Measurements from ENCODE around the gene KLF13. TPM values are rescaled to one million over a fixed set of nuclear protein-coding genes. Genes with fewer than 3 reads are reported as not detected.

KLF13 gene
- polyA plus RNA-seq, 12 donors, result 28.1 to 89.4 (median 44.3) TPM; not detected in 1

DNA sequence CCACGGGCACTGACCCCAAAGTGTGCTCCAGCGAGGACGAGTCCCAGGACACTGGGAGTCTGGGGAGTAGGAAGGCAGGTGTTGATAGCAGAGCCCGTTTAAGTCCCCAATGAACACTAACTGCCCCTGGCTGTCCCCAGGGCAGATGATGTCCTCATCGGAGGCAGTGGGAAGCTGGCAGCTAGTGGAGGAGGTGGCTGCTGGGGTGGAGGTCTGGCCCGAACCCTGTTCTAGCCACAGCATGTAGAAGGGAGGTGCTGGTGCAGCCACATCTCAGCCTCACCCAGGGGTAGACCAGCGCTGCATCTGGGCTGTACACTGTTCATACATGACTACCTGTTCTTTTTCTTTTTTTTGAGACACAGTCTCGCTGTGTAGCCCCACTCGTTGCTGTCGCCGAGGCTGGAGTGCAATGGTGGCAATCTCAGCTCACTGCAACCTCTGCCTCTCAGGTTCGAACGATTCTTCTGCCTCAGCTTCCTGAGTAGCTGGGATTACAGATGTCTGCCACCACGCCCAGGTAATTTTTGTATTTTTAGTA is 51.8 kb downstream of the KLF13 start:
- DNase-seq, result no peak

DNA sequence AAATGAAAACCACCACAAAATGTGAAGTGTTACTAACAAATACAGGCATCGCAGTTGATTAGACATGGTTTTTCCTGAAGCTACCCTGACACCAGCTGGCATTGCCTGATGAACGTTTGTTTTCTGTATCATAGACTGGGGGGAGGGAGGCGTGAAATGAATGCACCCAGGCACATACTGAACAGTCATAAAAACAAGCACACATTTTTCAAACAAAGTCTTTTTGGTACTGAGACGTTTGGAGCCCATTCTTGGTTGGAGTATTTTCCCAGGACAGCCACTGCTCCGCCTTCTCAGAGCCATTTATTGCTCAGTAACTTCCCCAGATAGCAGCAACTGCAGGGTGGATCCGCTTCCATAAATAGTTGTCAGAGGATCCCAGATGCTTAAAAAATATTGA is 52.4 kb downstream of the KLF13 start:
- no peak for DNase-seq

DNA sequence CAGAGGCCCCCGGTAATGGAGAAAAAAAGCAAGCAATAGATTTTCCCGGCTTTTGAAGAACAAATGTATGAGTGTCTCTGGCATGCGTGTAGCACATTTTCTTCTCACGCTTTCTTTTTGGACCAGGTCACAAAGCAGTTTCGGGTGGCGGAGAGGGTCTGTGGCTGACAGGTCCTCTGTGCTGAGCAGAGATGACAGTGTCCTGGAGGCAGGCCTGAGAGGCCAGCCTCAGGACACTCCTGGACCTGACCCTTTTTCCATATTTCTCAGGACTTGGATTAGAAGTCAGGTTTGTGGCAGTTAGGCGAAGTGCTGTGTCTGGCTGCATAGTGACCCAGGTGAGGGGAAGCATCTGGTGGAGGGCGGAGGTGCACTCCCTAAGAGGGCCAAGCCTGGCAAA is 52.9 kb downstream of the KLF13 start:
- DNase-seq, result no peak

DNA sequence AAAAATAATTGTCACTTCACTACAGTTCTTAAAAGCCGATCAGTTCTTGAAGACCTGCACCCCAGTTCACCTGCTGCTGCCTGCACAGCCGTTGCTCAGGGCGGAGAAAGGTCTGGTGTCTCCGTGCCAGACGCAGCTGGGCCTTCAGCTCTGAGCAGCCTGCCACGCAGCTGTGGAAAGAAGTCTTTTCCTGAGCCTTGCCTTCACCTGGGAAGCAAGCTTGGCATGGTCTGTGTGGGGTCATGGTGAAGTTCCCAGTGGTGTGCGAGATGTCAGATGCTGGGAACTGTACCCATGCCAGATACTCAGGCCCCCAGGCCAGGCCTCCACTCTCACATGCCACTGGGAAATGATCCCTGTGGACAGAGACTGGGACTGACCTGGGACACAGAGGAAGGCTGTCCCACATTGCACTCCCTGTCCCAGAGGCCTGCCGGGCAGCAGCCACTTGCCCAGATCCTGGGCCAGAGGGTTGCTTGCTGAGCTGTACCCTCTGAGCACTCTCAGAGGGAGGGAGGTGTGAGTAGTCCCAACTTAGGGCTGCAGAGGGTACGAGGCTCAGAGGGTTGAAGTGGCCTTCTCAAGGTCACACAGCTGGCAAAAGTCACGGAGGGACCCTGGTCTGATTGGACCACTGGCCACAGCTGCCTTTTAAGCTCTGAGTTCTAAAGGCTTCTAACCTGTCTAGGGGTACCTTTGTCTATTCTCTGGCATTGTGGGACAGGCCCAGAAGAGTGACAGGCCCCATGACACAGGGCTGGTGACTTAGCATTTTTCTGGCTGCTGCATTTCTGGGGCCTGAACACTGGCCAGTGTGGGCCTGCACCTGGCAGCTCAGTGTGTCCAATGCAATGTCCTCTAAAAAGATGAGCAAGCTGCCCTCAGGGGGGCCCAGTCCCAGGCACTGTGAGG is 55.4 kb downstream of the KLF13 start:
- no peak for DNase-seq

DNA sequence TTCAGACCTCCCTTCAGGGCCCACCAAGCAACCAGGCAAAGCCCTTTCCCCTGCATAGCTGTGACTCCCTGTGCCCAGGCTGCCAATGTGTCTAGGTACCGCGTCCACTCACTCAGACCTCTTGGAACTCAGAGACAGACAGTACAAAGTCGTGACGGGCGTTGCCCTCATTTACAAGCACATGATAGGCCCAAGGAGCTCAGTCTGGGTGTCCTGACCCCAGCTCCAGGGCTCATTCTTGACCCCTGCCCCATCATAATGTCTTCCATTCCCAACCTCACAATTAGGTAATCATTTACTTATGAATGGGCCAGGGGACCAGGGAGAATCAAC is 56.0 kb downstream of the KLF13 start:
- DNase-seq, result no peak

DNA sequence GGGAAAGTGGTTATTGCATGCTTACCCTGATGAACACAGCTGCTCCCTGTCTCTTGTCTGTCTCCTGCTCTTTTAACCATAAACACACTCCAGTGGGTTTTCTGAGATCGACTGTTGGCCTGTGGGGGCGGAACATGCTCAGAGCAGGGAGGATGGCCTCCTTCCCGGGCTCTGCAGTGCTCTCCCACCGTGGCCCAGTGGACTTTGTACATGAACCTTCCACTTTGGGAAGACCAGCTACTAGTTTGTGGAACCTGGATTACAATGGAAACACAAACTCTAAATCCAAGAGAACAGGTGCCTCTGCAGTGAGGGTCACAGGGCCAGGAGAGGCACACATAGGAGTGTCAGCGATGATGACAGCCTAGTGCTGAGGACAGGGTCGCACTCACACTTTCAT is 56.5 kb downstream of the KLF13 start:
- no peak for DNase-seq

DNA sequence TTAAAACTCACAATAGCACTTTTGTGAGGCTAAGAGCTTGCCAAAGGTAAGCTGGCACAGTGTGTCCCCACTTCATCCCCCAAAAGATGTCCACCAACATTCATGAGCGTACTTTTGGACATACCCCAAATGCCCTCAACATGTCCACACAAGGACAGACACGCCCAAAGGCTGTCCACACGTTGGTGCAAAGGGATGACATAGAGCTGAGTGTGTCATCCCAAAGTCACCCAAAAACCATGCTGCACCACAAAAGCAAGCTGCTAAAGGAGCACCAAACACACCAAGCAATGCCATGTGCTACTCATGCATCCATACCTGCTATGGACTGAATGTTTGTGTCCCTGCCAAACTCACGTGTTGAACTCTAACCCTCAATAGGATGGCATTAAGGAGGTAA is 57.9 kb downstream of the KLF13 start:
- no peak for DNase-seq

DNA sequence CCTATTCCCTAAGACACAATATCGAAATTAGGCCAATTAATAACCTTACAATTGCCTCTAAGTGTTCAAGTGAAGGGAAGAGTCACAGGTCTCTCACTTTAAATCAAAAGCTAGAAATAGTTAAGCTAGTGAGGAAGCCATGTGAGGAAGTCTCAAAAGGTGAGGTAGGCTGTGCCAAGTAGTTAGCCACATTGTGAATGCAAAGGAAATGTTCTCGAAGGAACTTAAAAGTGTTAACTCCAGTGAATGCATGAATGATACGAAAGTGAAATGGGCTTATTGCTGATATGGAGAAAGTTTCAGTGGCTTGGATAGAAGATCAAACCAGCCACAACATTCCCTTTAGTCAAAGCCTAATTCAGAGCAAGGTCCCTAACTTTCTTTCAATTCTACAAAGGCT is 59.1 kb downstream of the KLF13 start:
- DNase-seq, result no peak

DNA sequence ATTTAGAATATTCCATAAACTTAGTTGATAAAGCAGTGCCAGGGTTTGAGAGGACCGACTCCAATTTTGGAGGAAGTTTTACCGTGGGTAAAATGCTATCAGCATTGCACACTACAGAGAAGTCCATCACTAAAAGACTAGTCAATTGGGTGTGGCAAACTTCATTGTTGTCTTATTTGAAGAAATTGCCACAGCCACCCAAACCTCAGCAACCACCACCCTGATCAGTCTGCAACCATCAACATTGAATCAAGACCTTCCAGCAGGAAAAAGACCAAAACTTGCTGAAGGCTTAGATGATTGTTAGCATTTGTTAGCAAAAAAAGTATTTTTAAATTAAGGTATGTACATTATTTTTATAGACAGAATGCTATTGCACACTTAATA is 60.5 kb downstream of the KLF13 start:
- no peak for DNase-seq

DNA sequence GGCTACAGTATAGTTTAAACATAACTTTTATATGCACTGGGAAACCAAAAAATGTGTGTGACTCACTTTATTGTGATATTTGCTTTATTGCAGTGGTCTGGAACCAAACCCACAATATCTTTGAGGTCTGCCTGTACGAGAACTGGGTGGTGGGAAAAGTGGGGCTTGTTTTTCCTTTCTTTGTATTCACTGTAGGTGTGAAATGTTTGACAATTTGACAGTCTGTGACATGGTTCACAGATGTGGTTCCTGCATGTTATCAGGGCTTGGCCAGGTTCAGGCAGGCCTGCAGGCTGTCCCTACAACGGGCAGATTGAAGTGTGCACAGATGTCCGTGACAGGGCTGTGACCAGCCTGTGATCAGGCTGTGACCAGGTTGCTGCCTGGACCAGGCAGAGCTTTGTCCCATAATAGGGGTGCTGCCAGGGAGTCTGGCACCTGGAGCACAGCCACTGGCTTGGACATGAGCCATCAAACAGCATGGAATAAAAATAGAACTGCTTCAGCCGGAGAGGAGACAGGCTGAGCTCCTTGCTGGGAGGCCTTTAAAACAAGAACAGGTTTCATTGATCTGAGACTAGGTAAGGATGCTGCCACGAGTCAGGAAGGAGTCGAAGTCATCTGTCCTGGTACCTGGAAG is 61.0 kb downstream of the KLF13 start:
- no peak for DNase-seq

DNA sequence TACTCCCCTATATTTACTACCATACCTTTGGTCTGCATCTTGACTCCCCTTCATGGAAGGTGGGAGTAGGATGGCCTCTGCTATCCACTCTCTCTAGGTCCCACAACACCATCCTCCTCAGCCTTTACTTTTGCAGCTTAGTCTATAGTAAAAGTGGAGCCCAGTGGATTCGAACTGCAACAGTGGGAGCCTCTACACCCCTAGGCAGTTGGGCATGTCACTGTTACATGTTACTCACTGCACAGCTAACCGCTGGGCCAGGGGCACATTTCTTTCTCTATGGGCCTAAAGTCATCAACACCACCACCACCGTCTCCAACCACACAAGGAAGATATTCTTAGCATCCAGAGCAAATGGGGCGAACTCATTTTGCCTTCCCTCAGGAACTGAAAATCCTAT is 62.9 kb downstream of the KLF13 start:
- DNase-seq, result no peak

DNA sequence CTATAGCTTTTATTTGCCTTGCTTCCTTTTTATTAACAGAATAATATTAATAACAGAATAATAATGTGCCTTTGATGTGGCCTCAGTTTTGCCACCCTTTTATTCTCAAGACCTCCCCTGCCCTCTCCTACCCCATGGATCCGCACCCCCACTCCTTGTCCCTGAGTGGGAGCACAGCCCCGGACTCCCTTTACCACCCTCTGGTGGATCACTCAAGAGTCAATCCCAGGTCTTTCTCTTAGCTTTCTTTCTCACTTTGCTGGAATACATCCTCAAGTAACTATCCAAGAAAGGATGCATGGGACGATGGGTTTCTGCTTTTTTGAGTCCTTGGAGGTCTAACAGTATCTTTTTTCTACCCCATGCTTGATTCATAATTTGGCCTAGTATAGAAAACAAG is 63.4 kb downstream of the KLF13 start:
- no peak for DNase-seq

DNA sequence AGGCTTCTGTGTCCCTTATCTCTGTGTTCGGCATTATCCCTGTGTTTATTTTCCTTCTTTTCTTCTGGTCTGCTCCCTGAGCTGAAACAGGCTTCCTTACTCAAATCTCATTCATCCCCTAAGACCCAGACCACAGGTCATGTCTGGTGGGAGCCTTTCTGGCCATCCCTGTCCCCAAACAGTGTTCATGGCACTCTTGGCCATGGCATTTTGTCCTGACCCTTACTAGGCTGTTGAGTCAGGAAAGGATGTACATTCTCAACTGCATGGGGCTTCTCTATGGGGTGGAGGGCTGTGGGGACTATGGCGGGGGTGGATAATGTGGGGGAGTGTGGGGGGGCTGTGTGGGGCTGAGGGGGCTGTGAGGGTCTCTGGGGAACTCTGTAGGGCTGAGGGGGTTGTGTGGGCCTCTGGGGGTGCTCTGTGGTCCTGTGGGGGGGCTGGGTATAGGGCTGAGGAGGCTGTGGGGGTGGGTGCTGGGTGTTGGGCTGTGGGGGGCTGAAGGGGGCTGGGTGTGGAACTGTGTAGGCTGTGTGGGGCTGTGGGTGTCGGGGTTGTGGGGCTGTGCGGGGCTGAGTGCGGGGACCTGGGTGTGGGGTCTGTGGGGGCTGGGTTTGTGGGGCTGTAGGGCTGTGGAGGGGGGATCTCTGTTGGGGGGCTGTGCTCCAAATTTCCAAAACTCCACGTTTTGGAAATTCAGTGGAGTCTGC is 64.3 kb downstream of the KLF13 start:
- no peak for DNase-seq

DNA sequence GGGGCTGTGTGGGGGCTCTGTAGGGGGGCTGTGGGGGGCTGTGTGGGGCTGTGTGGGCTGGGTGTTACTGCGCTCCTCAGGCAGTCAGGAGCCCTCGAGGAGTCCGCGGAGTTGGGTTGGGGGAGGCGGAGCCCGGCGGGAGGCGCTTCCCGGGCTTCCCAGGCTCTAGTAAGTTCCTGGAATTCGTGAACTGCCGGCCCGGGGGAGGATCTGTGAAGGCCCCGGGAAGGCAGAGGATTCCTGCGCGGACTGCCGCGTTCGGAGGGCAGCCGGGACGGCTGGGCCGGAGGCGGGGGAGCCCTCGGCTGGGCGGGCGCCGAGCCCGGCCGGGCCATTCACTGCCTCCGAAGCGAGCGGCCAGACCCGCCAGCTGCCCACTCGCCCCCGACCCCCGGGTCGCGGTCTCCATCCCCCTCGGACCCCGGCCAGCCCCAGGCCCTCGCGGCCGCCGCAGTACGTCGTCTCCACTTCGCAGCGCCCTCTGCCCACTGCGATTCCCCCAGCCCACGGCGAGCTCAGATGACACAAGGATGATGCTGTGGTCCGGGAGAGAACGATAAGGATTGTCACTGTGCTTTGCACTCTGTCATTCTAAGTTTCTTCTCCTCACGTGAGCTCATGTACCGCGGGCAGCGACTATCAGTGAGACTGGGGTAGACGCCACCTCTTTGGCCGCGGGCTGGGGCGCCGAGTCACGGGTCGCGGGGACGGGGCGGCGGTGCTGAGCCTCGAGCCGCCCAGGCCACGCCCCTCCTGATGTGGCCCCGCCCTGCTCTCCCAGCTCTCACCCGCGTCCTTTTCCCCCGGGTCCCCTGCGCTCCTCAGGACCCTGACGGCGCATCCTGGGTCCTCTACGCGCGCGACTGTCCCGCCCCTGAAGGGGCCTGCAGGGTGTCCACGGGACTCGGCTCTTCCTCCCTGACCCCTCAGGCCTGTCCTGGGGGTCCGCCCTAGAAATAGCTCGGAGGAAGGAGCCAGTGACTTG is 65.3 kb downstream of the KLF13 start:
- peak; percentile 60 for DNase-seq

DNA sequence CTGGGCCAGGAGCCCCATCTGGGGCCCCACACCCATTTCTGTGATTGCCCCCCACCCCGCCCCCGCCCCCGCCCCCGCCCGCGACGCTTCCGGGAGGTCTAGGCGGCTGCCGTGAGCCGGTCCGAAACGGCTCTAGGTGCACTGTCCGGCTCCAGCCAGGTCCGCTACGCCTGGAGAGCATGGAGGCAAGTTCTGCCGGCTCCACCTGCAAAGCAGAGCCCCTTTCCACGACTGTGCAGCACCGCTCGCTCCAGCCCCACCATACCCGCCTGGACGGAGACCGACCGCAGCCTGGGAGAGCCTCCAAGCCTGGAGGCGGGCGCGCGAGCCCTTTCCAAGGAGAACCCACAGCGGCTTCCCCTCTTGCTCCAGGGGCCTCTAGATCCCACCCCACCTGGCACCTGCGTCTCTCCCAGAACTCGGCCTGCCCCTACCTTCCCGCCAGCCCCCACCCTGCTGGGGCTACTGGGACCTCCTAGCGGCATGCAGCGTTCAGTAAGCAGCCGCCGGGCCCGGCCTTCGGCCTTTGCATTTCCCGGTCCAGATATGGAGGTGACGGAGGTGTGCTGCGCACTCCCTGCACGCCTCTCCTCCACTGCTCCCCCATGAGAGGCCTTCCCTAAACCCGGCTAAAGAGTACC is 66.2 kb downstream of the KLF13 start:
- DNase-seq, result no peak

DNA sequence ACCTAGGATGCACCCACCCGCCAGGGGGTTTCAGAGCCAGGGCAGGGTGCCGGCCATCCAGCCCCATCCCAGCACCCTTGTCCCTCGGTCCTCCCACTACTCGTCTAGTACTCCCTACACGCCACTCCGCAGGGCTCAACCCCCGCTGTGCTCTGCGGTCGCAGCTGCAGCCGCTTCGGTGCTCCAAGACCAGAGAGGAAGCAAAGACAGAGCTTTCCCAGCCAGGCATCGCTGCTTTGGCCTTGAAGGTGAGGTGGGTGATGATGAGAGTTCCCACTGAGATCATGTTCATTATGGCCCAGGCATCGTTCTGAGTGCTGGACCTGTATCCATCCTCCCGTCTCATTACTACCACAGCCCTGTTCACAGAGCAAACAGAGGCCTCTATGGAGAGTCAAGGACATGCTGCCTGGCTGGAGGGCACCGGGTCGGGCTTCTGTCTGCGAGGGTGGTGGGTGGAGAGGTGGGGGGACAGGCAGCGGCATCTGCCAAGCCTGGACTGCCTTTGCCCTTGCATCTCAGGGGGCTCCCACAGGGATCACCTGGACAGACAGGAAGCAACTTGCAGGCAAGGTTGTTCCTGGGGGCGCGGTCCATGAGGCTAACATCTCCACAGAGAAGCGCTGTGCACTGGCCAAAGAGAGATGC is 66.9 kb downstream of the KLF13 start:
- DNase-seq, result no peak

DNA sequence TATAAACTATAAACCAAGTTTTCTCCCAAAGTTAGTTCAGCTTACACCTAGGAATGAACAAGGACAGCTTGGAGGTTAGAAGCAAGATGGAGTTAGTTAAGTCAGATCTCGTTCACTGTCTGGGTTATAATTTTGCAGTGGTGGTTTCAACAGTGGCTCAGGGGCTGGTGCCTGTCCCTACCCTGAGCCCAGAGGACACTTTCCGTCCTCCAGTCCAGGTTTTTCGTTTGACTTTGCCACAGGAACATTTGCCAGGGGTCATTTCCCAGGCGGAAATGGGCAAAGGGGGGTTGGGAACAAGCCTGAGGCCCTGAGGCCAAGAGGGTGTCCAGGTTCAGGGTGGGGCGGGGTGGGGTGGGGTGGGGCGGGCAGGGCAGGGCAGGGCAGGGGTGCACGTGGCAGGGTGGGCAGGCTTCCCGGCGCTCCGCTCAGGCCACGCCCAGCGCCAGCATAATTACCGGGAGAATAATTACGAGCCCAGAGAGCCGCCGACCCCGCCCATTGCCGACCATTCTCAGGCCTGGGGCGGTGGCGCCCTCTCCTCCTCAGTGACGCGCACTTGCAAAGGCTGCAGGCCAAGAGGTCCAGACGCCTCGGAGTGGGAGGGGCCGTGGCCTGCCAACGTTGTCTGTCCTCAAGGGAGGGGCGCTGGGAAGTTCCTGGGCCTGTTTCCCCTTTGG is 70.4 kb downstream of the KLF13 start:
- DNase-seq, result peak; percentile 38

DNA sequence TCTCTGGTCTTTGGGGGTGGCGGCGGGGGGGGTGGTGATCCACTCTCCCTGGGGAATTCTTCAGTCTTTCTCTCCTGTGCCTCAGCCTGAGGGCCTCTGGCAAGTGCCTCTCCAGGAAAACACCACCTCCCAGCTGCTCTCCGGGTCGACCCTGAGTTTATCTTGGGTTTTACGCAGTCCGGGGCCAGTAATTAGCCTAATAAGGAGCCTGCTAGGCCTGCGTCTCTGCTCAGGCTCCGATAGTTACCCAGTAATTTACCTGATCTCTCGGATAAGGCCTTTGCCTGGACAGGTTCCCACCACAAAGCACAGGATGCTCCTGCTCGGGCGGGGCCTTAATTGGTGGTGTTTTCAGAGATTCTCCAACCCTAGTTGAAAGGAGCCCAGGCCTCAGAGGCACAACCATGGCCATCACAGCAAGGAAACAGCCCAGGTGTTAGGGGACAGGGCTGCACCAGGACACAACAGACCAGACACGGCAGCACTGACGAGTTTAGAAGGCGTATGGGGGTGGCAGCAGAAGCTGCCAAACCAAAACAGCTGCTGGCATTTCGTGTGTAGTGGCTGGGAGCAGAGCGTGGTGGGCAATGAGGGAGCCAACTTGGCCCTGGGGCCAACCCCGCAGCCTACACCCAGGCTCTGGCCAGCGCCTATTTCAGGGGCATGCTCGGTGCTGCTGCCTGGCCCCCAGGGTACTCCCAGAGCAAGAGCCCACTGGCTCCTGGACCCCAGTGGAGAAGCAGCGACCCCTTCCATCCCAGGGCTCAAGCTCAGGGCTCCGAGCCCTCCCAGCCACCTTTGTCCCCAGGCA is 71.4 kb downstream of the KLF13 start:
- no peak for DNase-seq
